Epithelial cell of esophagus (primary cell): Measurements from ENCODE around the gene RABGEF1.
A peak's percentile ranks its signal among the peaks of the same experiment; 100 is the strongest.
"Not testable (repeated sequence)": the region's sequence is repeated elsewhere in the genome, so short reads cannot be mapped to it uniquely, and the experiment has no call there.

Experiments used
- DNase-seq: peaks from one replicate; pipeline ENCODE4 v3.0.0; 2010; ENCODE audit warnings: low read depth
- H3K4me3 ChIP-seq: 2 replicates; pipeline ENCODE4 v1.5.1; 2011; ENCODE audit warnings: mild to moderate bottlenecking, low read length, control low read depth
- TF ChIP-seq, protein P1 (sequence below): IDR thresholded peaks from 2 replicates; pipeline ENCODE4 v1.5.1; 2011; ENCODE audit warnings: low read depth, mild to moderate bottlenecking, low read length, control low read depth, inconsistent platforms; ENCODE audit not compliant: insufficient read depth; ENCODE audit errors: missing control alignments

The RABGEF1 gene

DNA sequence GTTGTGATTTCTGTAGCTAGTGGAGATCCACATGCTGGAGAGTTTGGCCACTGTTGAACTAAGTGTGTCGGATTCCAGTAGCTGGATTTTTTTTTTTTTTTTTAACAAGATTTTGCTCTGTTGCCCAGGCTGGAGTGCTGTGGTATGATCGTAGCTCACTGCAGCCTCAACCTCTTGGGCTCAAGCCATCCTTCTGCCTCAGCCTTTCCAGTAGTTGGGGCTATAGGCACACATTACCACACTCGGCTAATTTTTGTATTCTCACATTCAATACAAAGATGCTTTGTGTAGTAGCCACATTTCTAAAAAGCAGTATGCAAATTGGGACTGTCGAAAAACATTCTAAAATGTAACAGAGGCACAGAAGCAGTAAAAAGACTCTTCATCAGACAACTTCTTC lies 63.5 kb downstream of the RABGEF1 start:
- DNase-seq, result no peak
- TF ChIP-seq, protein P1, sequence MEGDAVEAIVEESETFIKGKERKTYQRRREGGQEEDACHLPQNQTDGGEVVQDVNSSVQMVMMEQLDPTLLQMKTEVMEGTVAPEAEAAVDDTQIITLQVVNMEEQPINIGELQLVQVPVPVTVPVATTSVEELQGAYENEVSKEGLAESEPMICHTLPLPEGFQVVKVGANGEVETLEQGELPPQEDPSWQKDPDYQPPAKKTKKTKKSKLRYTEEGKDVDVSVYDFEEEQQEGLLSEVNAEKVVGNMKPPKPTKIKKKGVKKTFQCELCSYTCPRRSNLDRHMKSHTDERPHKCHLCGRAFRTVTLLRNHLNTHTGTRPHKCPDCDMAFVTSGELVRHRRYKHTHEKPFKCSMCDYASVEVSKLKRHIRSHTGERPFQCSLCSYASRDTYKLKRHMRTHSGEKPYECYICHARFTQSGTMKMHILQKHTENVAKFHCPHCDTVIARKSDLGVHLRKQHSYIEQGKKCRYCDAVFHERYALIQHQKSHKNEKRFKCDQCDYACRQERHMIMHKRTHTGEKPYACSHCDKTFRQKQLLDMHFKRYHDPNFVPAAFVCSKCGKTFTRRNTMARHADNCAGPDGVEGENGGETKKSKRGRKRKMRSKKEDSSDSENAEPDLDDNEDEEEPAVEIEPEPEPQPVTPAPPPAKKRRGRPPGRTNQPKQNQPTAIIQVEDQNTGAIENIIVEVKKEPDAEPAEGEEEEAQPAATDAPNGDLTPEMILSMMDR, result no peak
- H3K4me3 ChIP-seq, result no peak overlapping the region

DNA sequence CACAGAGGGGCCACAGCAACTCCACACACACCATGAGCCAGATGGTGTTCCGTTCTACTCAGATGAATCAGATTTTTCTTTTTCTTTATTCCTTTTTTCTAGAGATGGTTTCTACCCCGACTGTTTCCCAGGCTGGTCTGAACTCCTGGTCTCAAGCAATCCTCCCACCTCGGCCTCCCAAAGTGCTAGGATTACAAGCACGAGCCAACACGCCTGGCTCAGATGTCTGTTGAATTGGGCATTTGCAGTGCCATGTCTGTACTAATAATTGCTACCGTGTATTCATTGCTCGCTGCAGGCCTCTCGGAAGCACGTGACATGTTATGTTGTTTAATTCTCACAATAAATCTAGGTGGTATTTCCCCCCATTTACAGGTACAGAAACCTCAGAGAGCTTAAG lies 67.2 kb downstream of the RABGEF1 start:
- DNase-seq, result no peak
- TF ChIP-seq, protein P1, result no peak
- no peak overlapping the region for H3K4me3 ChIP-seq

DNA sequence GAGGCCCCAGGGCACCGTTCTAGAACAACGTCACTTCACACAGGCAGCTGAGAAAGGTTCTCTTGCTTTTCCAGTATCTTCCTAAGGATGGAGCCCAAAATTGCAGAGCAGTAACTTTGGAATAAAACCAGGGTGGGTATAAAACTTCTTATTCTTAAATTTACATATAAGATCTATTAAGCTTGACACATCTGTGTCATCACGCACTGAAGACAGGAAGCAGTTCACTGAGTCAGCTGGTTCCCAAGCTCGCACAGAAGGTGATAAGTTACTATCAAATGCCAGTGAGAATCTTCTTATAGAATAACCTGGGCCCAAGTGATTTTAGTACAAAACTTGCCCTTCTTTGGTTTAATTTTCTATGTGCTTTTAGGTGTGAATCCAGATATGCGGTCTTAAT lies 70.2 kb downstream of the RABGEF1 start:
- DNase-seq, result no peak
- no peak overlapping the region for H3K4me3 ChIP-seq
- TF ChIP-seq, protein P1, result no peak

DNA sequence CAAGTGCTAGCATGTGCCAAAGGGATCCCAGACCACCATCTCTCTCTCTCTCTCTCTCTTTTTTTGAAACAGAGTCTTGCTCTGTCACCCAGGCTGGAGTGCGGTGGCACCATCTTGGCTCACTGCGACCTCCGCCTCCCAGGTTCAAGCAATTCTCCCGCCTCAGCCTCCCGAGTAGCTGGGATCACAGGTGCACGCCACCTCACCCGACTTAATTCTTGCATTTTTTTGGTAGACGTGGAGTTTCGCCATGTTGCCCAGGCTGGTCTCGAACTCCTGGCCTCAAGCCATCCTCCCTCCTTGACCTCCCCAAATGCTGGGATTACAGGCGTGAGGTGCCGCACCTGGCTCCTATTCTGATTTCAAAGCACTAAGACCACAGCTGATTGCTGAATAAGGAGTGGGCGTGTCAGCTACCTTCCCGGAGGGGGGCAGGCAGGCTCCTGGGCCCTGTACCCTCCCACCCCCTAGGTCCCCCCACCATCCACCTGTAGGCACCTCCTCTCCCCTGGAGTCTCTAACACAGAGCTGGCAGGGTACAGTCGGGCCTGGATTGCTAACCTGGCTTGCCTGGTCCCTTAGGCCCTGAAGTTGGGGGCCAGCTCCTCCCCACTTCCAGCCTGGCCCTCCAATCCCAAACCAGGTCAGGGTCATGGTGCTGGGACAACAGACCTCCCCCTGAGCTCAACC lies 74.8 kb downstream of the RABGEF1 start:
- not testable (repeated sequence) for DNase-seq, H3K4me3 ChIP-seq

DNA sequence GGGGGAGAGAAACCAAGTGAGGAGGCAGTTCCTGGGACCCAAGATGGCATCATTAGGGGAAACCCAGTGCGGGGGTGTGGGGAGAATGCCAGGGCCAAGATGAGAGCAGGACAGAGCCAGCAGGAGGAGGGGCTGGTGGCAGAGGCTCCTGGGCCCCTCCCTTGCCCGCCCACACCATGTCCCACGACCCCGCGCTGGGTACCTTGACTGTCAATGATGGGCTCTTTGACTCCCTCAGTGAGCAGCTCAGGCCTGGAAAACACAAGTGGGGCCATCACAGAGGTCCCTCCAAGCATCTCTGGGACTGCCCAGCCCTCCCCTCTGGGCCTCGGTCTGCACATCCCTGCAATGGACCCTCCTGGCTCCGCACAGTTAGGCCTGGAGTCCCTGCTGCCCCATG lies 75.4 kb downstream of the RABGEF1 start:
- TF ChIP-seq, protein P1, result no peak
- DNase-seq, result no peak
- H3K4me3 ChIP-seq, result no peak overlapping the region

DNA sequence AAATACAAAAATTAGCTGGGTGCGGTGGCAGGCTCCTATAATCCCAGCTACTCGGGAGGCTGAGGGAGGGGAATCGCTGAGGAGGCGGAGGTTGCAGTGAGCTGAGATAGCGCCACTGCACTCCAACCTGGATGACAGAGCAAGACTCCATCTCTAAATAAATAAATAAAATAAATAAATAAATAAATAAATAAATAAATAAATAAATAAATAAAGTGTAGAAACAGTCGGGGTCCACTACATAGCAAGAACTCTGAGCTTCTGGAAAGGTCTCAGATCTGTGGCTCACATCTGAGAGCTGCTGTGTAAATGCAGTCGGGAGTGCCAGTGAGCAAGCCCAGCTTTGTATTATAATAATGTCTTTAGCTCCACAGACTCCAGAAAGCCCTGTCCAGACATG lies 76.1 kb downstream of the RABGEF1 start:
- peak; percentile 20 for DNase-seq
- H3K4me3 ChIP-seq, result not testable (repeated sequence)

DNA sequence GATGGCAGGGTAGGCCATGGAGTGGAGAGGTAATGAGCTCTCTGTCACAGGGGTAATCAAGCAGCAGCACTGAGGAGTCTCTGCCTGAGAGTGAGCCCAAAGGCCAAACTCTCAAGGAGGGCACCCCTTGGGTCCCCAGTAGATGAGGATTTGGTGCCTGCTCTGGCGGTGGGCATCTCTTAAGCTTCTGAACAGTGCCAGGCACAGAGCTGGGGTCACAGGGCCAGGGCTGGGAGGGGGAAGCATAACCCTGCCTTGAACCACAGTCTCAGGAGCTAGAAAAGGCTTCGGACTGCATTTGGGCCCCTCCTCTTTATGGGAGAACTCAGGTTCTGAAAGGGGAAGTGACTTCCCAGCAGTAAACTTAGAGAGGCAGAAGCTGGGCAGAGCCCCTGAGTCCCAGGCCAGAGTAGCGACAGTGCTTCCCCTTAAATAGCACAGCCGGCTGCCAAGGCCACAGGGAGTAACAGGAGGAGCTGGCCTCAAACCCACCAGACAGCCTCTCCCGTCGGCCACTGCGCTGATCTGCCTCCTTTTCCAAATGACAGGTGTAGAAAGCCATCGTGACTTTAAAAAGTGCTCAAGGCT lies 76.8 kb downstream of the RABGEF1 start:
- not testable (repeated sequence) for H3K4me3 ChIP-seq, DNase-seq

DNA sequence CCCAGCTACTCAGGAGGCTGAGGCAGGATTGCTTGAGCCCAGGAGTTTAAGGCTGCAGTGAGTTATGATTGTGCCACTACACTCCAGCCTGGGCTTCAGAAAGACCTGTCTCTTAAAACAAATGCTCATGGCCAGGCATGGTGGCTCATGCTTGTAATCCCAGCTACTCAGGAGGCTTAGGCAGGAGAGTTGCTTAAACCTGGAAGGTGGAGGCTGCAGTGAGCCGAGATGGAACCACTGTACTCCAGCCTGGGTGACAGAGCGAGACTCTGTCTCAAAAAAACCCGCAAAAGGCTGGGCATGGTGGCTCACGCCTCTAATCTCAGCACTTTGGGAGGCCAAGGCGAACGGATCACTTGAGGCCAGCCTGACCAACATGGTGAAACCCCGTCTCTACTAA lies 77.4 kb downstream of the RABGEF1 start:
- DNase-seq, H3K4me3 ChIP-seq: not testable (repeated sequence)

DNA sequence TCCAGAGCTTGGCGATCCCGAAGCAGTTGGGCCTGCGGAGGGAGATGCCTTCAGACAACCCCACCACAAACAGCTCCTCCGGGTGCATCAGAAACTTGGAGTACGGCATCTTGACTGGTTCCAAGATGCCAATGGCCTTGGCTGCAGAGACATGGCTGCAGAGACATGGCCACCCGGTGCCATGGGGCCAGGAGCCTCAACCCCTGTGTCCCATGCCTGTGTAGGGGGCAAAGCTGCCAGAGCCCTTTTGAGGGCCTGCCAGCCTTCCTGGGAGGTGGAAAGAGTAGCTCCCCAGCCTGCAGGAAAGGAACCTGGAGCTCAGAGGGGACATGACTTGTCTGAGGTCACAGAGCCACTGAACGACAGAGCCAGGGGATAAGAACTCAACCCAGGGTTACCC lies 83.5 kb downstream of the RABGEF1 start:
- TF ChIP-seq, protein P1, result no peak
- H3K4me3 ChIP-seq, result no peak overlapping the region
- DNase-seq, result no peak
